Peyer's patch (tissue), 4 donors: ENCODE measurements around the gene SDF2. TPM values are rescaled to one million over a fixed set of nuclear protein-coding genes. Genes with fewer than 3 reads are reported as not detected.

ENCODE experiments used
- DNase-seq, 3 donors: peaks; one replicate each; pipeline ENCODE4 v3.0.0-alpha.2; 2017 to 2019
- H3K27ac ChIP-seq, 4 donors: fragments of 200-600 bp; sonication (generic); one replicate each; pipeline ENCODE4 v1.5.1; 2016 to 2019
- H3K27me3 ChIP-seq, 2 donors: fragments of 200-600 bp; sonication (generic); one replicate each; pipeline ENCODE4 v1.5.1; 2019
- H3K36me3 ChIP-seq, 3 donors: fragments of 200-600 bp; sonication (generic); one replicate each; pipeline ENCODE4 v1.5.1; 2016 to 2019
- H3K4me1 ChIP-seq, 4 donors: fragments of 200-600 bp; sonication (generic); one replicate each; pipeline ENCODE4 v1.5.1; 2016 to 2019
- H3K4me3 ChIP-seq, 4 donors: fragments of 200-600 bp; sonication (generic); 1 replicate in 3 of 4; 2 replicates in 1 of 4; pipeline ENCODE4 v1.5.1; 2016 to 2019; ENCODE audit warnings: mild to moderate bottlenecking in 1 of 4
- H3K9me3 ChIP-seq, 4 donors: fragments of 200-600 bp; sonication (generic); one replicate each; pipeline ENCODE4 v1.5.1; 2016 to 2019; ENCODE audit warnings: mild to moderate bottlenecking in 1 of 4
- POLR2A ChIP-seq, 2 donors: fragments of 450-650 bp; IDR thresholded peaks; one replicate each; pipeline ENCODE4 v1.5.1; 2017; ENCODE audit warnings: antibody characterized with exemption in 2 of 2, mild to moderate bottlenecking in 2 of 2, moderate library complexity in 2 of 2
- total RNA-seq, 4 donors: library from RNA; depleted of rRNA; stranded (reverse); fragments of >200 nt; gene quantifications; one replicate each; pipeline ENCODE4 v1.1.0, GENCODE V29; 2016
- TF ChIP-seq, protein P1 (sequence below), 6 experiments: fragments of 450-650 bp in 4 of 6; fragments of 200-600 bp in 2 of 6; sonication (generic) in 1 of 6; IDR thresholded peaks; one replicate each; pipeline ENCODE4 v1.5.1; 2017 to 2019; ENCODE audit warnings: antibody characterized with exemption in 6 of 6, mild to moderate bottlenecking in 3 of 6, moderate library complexity in 1 of 6

The SDF2 gene
- total RNA-seq, 4 donors from 2014 or later, result 39.6 to 60.5 (median 55.9) TPM

DNA sequence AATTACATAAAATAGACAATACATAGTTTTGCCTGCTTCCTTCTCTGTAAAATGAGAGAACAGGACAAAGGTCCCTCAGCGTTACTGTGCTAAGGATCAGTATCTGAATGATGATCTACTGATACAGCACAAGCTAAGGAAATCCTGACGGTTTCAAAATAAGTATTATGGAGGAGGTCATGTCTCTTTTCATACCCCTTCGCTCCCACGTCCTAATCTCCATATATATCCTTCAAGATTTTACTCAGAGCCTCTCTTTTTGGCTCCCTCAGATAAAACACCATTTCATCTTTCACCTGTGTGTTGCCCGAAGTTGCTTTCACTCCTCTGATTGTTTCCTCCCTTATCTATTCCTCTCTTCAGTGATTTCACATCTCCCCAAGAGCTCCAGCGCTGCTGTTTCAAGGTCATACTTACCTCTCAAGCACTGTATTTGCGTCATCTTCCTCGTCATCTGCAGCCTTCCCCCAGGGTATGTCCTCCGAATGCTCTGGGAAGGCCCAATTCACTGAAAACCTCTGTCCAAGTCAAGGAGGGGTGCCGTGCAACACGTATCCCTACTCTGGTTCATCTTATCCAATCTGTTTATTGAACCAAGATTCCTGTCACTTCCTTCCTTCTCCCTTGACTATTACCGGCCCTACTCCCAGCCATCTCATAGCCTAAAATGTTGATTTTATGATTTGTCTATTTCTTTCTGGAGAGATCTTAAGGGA lies 15.5 kb downstream of the SDF2 start:
- Histone ChIP-seq H3K27me3 (no peaks in the 10 kb centered on the region), H3K36me3 (peaks cover 0 to 46% (median 0%) of the 10 kb centered on the region in 3 donors), H3K4me3 (peak overlapping the region in 2 of 4 donors; percentile 84 to 93), H3K27ac (peak overlapping the region; percentile 89 to 98 (median 94)), H3K4me1 (peaks cover 0 to 41% (median 15%) of the 10 kb centered on the region in 4 donors), H3K9me3 (no peaks in the 10 kb centered on the region)
- DNase-seq, result peak in 2 of 3 donors; percentile 18 to 57
- TF ChIP-seq POLR2A (IDR thresholded peaks at IDR 0.05), result no peak
- TF ChIP-seq, protein P1, sequence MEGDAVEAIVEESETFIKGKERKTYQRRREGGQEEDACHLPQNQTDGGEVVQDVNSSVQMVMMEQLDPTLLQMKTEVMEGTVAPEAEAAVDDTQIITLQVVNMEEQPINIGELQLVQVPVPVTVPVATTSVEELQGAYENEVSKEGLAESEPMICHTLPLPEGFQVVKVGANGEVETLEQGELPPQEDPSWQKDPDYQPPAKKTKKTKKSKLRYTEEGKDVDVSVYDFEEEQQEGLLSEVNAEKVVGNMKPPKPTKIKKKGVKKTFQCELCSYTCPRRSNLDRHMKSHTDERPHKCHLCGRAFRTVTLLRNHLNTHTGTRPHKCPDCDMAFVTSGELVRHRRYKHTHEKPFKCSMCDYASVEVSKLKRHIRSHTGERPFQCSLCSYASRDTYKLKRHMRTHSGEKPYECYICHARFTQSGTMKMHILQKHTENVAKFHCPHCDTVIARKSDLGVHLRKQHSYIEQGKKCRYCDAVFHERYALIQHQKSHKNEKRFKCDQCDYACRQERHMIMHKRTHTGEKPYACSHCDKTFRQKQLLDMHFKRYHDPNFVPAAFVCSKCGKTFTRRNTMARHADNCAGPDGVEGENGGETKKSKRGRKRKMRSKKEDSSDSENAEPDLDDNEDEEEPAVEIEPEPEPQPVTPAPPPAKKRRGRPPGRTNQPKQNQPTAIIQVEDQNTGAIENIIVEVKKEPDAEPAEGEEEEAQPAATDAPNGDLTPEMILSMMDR (IDR thresholded peaks at IDR 0.05), result no peak

DNA sequence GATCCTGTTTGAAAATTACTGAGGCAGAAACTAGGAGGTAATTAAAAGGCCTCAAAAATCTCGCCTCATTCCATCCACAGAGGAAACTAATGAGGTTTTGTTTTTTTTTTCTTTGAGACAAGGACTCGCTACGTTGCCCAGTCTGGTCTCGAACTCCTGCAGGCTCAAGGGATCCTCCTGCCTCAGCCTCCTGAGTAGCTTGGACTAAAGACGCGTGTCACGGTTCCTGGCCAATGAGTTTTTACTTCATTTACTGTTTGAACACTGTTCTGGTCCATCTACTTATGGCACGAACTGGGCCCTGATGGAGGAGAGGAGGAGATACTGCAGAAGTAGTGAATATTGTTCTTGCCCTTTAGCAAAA lies 16.1 kb downstream of the SDF2 start:
- no peak for DNase-seq
- Histone ChIP-seq H3K27ac (peak overlapping the region; percentile 89 to 98 (median 94)), H3K27me3 (no peaks in the 10 kb centered on the region), H3K36me3 (peaks cover 0 to 48% (median 2%) of the 10 kb centered on the region in 3 donors), H3K4me1 (peaks cover 0 to 41% (median 15%) of the 10 kb centered on the region in 4 donors), H3K9me3 (no peaks in the 10 kb centered on the region), H3K4me3 (peak overlapping the region; percentile 84 to 99 (median 94))
- TF ChIP-seq POLR2A (IDR thresholded peaks at IDR 0.05), result no peak
- TF ChIP-seq, protein P1 (IDR thresholded peaks at IDR 0.05), result no peak

DNA sequence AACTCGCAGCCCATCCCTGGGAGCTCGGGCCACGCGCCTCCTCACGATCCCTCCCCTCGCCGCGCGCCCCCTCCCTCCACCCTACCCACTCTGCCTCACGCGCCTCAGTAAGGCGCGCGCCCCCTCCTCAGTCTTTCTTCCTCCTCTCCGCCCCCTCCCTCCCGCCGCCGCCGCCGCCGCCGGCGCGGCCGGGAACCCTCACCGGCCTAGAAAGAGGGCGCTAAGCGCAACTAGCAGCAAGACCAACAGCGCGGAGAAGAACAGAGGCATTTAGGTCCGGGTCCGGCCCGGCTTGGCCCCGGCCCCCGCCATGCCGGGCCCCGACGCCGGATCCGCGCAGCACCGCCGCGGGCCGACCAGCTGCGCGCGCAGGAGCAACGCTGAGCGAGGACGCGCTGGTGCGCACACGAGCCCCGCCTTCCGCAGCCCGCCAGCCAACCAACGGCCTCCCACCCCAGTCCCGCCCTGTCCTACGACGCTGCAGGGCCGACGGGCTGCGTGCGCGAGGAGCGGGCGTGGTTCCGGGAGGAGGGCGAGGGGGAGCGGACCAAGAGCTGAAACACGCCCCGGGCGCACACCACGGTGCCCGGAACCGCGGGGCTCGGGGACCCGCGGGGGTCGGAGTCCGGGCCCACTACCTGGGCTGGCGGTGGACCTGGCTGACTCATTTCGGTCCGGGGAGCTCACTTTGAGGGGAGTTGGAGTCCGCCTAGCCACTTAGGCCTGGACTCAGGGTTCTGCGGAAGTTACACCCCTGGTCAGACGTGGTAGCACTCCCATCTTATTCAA lies 16.7 kb downstream of the SDF2 start, which contains the start of gene BLTP2:
TSS of gene BLTP2 (minus strand) at position 372 of the 789 bp plus-strand sequence. CDS start at position 270, 102 bp downstream.
- H3K4me1 ChIP-seq, result peaks cover 0 to 41% (median 15%) of the 10 kb centered on the region in 4 donors

DNA sequence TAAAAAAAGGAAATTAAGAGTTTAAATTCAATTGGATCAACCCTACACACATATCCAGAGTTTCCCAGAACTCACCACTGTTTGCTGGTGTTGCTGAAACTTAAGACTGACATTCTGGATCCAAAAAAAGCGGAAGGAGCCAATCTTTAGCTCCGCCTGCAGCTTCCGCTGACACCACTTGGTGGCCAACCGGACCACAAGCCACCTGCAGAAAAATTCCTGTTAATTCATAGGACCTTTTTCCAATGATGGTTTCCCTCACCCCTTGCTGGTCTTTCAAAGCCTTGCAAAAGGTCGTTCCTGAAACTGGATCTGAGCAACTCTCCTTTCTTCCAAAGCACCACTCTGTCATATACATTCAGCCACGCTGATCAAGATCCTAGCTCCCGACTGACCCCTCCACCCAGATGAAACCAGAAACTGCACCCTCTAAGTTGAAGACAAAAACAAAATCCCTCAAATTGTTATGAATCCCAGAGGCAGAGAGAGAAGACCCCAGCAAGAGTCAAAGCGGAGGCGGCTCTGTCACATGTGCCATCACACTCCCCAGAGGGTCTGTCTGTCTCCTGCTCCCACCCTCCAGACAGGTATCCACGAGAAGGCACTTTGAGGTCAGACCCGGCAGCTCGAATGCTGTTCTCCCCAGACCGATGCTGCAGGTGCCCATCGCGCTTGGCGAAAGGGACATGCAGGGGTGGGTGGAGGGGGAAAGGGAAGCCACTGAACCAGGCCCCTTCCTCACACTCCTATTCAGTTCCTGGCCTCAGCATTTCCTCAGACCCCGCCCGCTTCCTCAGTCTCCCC lies 17.5 kb downstream of the SDF2 start:
- Histone ChIP-seq H3K36me3 (peaks cover 0 to 57% (median 3%) of the 10 kb centered on the region in 3 donors), H3K27me3 (no peaks in the 10 kb centered on the region), H3K4me1 (peaks cover 0 to 41% (median 15%) of the 10 kb centered on the region in 4 donors), H3K9me3 (no peaks in the 10 kb centered on the region), H3K27ac (peak overlapping the region; percentile 89 to 98 (median 94)), H3K4me3 (peak overlapping the region; percentile 84 to 99 (median 94))
- TF ChIP-seq, protein P1 (IDR thresholded peaks at IDR 0.05), result peak; percentile 46 to 63 (median 56)
- TF ChIP-seq POLR2A (IDR thresholded peaks at IDR 0.05), result no peak
- DNase-seq, result peak in 2 of 3 donors; percentile 64 to 75

More for the DNA sequence above, 16.7 kb downstream of the SDF2 start, which contains the start of gene BLTP2:
- Histone ChIP-seq H3K36me3 (peaks cover 0 to 49% (median 3%) of the 10 kb centered on the region in 3 donors), H3K27ac (peak within 1 kb of the TSS; percentile 89 to 98 (median 94)), H3K4me3 (peak within 1 kb of the TSS; percentile 84 to 99 (median 94)), H3K9me3 (no peaks in the 10 kb centered on the region), H3K27me3 (no peaks in the 10 kb centered on the region)
- TF ChIP-seq POLR2A (IDR thresholded peaks at IDR 0.05), result peak; percentile 88 to 96
- TF ChIP-seq, protein P1 (IDR thresholded peaks at IDR 0.05), result peak in 3 of 6 experiments; percentile 30 to 38 (median 30)
- DNase-seq, result peak; percentile 92 to 99 (median 98)

DNA sequence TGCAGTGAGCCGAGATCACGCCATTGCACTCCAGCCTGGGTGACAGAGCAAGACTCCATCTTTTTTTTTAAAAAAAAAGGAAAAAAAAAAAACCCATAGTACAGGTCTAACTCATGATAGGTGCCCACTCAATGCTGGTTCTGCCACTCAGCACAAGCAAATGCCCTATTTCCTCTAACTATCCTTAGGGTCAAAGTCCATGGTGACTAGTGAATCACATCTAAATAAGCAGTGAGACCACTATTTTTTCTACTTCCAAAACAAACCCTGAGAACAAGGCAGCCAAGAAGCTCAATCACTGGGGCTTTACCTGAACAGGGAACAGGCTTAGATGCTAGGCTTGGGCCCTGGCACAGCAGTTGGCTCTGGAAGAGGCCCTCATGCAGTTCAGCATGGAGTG lies 20.1 kb downstream of the SDF2 start:
- no peak for TF ChIP-seq POLR2A (IDR thresholded peaks at IDR 0.05)
- TF ChIP-seq, protein P1 (IDR thresholded peaks at IDR 0.05), result no peak
- Histone ChIP-seq H3K27ac (no peak overlapping the region), H3K4me3 (no peak overlapping the region), H3K36me3 (peaks cover 3 to 69% (median 3%) of the 10 kb centered on the region in 3 donors), H3K4me1 (peaks cover 0 to 33% (median 12%) of the 10 kb centered on the region in 4 donors), H3K9me3 (no peaks in the 10 kb centered on the region), H3K27me3 (no peaks in the 10 kb centered on the region)
- DNase-seq, result no peak
